ENCODE measurements around the gene KLHL13.
"Not testable (repeated sequence)": the region's sequence is repeated elsewhere in the genome, so short reads cannot be mapped to it uniquely, and the experiment has no call there.

- TF ChIP-seq POLR2A (IDR thresholded peaks at IDR 0.05; ENCODE audit: low read length); GATA1 (IDR thresholded peaks at IDR 0.05; ENCODE audit: low read depth, low read length): not testable (repeated sequence)
Observed at GRCh38 chrX:118002417-118002816, 114.2 kb downstream of the KLHL13 start.

Data from erythroblast (primary cell).